HG03378 (cell line): ENCODE results near the gene APOBEC3H.

Experiments
- ATAC-seq: cut with Tn5 transposase; IDR thresholded peaks from one replicate; pipeline ENCODE4 v1.9.1; 2021; ENCODE audit warnings: mild to moderate bottlenecking, moderate library complexity; ENCODE audit not compliant: unreplicated experiment

Gene APOBEC3H

GRCh38 chr22:39080052-39080762 is 16.8 kb upstream of the APOBEC3H start:
- no peak for ATAC-seq

- no peak for ATAC-seq
Observed at GRCh38 chr22:39081016-39081415, 16.0 kb upstream of the APOBEC3H start.

GRCh38 chr22:39081598-39081997 is 15.4 kb upstream of the APOBEC3H start:
- no peak for ATAC-seq

- no peak for ATAC-seq
Observed at GRCh38 chr22:39083212-39084165, 13.6 kb upstream of the APOBEC3H start.

- no peak for ATAC-seq
Observed at GRCh38 chr22:39084666-39085065, 12.4 kb upstream of the APOBEC3H start.

- ATAC-seq: no peak
Observed at GRCh38 chr22:39087098-39087497, 9.9 kb upstream of the APOBEC3H start.

GRCh38 chr22:39087881-39088684 is 9.0 kb upstream of the APOBEC3H start:
- no peak for ATAC-seq

GRCh38 chr22:39088685-39089032 is 8.4 kb upstream of the APOBEC3H start:
- ATAC-seq: no peak

GRCh38 chr22:39089928-39090327 is 7.1 kb upstream of the APOBEC3H start:
- no peak for ATAC-seq

GRCh38 chr22:39090426-39091064 is 6.5 kb upstream of the APOBEC3H start:
- no peak for ATAC-seq

- ATAC-seq: no peak
Observed at GRCh38 chr22:39091126-39092081, 5.6 kb upstream of the APOBEC3H start.

- ATAC-seq: no peak
Observed at GRCh38 chr22:39092111-39092862, 4.8 kb upstream of the APOBEC3H start.

GRCh38 chr22:39094717-39095389 is 2.2 kb upstream of the APOBEC3H start:
- no peak for ATAC-seq

- ATAC-seq: no peak
Observed at GRCh38 chr22:39095971-39096370, 1.1 kb upstream of the APOBEC3H start.

- ATAC-seq: no peak
Observed at GRCh38 chr22:39098026-39098425, 982 bp downstream of the APOBEC3H start.

GRCh38 chr22:39098576-39098975 is 1.5 kb downstream of the APOBEC3H start:
- no peak for ATAC-seq

GRCh38 chr22:39101226-39101625 is 4.2 kb downstream of the APOBEC3H start:
- ATAC-seq: no peak

GRCh38 chr22:39103431-39103830 is 6.4 kb downstream of the APOBEC3H start:
- ATAC-seq: no peak
